Measurements from ENCODE around the gene SLC2A9. TPM values are rescaled to one million over a fixed set of nuclear protein-coding genes. Genes with fewer than 3 reads are reported as not detected.

The SLC2A9 gene
- total and polyA plus RNA-seq, 2 of the 13 experiments (the other 11 are each of a cell fraction or from before 2014, with no cell fraction given), result 36.2 to 42.3 TPM

DNA sequence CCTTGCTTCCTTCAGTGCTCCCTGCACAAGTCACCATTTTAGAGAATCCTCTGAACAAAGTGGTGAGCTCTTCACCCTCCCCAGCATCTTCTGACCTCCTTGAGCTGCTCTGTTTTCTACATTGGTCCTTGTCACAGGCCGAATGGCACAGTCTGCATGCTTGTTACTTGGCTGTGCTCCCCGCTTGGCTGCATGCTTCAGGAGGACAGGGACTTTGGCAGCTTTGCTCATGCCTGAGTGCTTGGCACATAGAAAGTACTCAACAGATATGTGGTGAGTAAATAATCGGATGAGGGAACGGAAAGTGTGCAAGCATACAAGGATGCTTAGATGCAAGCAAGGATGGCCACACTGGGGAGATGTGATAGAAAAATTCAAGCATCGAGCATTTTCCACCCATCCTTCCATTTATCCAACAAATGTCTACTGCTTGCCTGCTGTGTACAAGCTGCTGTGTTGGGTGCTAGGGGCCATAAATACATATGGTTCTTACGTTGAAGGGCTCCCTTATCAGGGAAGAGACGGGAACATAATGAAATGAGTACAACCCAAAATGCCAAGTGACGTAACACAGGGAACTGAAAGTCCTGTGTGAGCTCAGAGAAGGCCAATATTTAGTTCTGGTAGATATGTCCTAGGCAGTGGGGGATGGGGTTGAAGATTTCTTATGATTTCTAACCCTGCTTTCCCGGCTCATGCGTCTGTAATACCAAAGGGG is 31.2 kb downstream of the SLC2A9 start:
- Histone ChIP-seq H3K9me3 (ENCODE audit: low read length) (no peaks in the 10 kb centered on the region), H3K9ac (ENCODE audit: insufficient read depth, low read depth, low read length) (no peak overlapping the region), H3K4me3 (replicated peaks in 1 of 3; ENCODE audit: insufficient read depth in 1 of 3, low read depth in 2 of 3, low read length in 3 of 3) (no peak overlapping the region), H3K36me3 (replicated peaks in 1 of 2; ENCODE audit: control insufficient read depth in 1 of 2, insufficient read depth in 2 of 2, low read length in 2 of 2) (peaks cover 31 to 63% of the 10 kb centered on the region in 2 experiments), H3K27ac (ENCODE audit: extremely low read length, insufficient read depth, low read length) (no peak overlapping the region), H3K4me1 (ENCODE audit: insufficient read depth, low read length) (no peaks in the 10 kb centered on the region), H3K4me2 (ENCODE audit: low read depth, low read length) (no peak overlapping the region), H2AFZ (ENCODE audit: low read length) (no peak overlapping the region), H3K79me2 (ENCODE audit: insufficient read depth, low read length) (peaks cover 8% of the 10 kb centered on the region), H3K27me3 (ENCODE audit: control insufficient read depth in 1 of 2, insufficient read depth in 2 of 2, low read length in 2 of 2) (no peaks in the 10 kb centered on the region), H4K20me1 (ENCODE audit: insufficient read depth, low read length) (peaks cover 7% of the 10 kb centered on the region; the same call in 1 of the 2 replicates)
- ChIA-PET POLR2A (no interaction called here), CTCF (ENCODE audit: low intra/inter-chr PET ratio, low total read pairs) (no interaction called here)
- 96% methylated on average over 10 of the region's 10 CpGs for WGBS (ENCODE audit: low lambda C conversion rate)
- TF ChIP-seq ZNF263 (CRISPR knock-in tag; IDR thresholded peaks at IDR 0.05) (peak; percentile 45; the same call in 1 of the 2 replicates), NFYB (CRISPR knock-in tag; IDR thresholded peaks at IDR 0.05) (no peak), HCFC1 (IDR thresholded peaks at IDR 0.05; ENCODE audit: low read depth, low read length) (no peak), NBN (conservative IDR thresholded peaks at IDR 0.05) (no peak)
- in situ Hi-C loops (cut with HindIII; ENCODE audit: extremely low pct_ligation_motif_present, low pct_unique_long_range_greater_than_20kb) (no loop called here), intact Hi-C loops (cut with micrococcal nuclease; ENCODE audit: unreplicated experiment) (no loop called here)
- BruUV-seq (replicated peaks), result no TSS peak
- ATAC-seq (no peak), FAIRE-seq (no peak), DNase-seq (ENCODE audit: low spot score) (no peak)

DNA sequence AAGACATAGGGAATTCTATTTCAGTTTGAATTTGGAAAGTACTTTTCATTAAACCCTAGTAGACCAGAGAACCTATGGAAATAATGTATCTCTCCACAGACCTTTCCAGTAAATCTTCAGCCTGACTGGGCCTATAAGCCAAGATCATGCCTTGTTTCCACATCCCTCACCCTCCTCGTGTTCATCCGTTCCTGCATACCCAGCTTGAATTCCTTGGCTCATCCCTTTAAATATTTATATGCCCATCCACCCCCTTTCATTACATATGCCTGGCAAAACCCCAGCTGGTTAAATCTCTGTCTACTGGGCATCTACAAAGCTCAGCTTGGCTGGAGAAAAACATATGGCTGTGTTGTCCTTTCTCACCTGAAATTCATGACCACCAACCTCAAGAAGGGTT is 32.4 kb downstream of the SLC2A9 start:
- H3K79me2 ChIP-seq (ENCODE audit: insufficient read depth, low read length), result peaks cover 5% of the 10 kb centered on the region
- in situ Hi-C loops (cut with HindIII; ENCODE audit: extremely low pct_ligation_motif_present, low pct_unique_long_range_greater_than_20kb) (no loop called here), intact Hi-C loops (cut with micrococcal nuclease; ENCODE audit: unreplicated experiment) (no loop called here)
- peaks cover 7% of the 10 kb centered on the region; the same call in 1 of the 2 replicates for H4K20me1 ChIP-seq (ENCODE audit: insufficient read depth, low read length)
- DNase-seq (ENCODE audit: low spot score) (no peak), FAIRE-seq (no peak), ATAC-seq (no peak)
- 96% methylated on average over 2 of the region's 2 CpGs for WGBS (ENCODE audit: low lambda C conversion rate)
- ChIA-PET POLR2A (no interaction called here), CTCF (ENCODE audit: low intra/inter-chr PET ratio, low total read pairs) (no interaction called here)
- H3K4me3 ChIP-seq (replicated peaks in 1 of 3; ENCODE audit: insufficient read depth in 1 of 3, low read depth in 2 of 3, low read length in 3 of 3), result no peak overlapping the region
- H3K9me3 ChIP-seq (ENCODE audit: low read length), result no peaks in the 10 kb centered on the region
- no peak overlapping the region for H3K27ac ChIP-seq (ENCODE audit: extremely low read length, insufficient read depth, low read length)
- no peaks in the 10 kb centered on the region for H3K27me3 ChIP-seq (ENCODE audit: control insufficient read depth in 1 of 2, insufficient read depth in 2 of 2, low read length in 2 of 2)
- no peak overlapping the region for H2AFZ ChIP-seq (ENCODE audit: low read length)
- H3K4me2 ChIP-seq (ENCODE audit: low read depth, low read length), result no peak overlapping the region
- no peaks in the 10 kb centered on the region for H3K4me1 ChIP-seq (ENCODE audit: insufficient read depth, low read length)
- H3K9ac ChIP-seq (ENCODE audit: insufficient read depth, low read depth, low read length), result no peak overlapping the region
- peaks cover 31 to 67% of the 10 kb centered on the region in 2 experiments for H3K36me3 ChIP-seq (replicated peaks in 1 of 2; ENCODE audit: control insufficient read depth in 1 of 2, insufficient read depth in 2 of 2, low read length in 2 of 2)
- no TSS peak for BruUV-seq (replicated peaks)
- TF ChIP-seq ZBTB25 (CRISPR knock-in tag; IDR thresholded peaks at IDR 0.05), result no peak
- no peak for TF ChIP-seq PAF1 (CRISPR knock-in tag; IDR thresholded peaks at IDR 0.05)
- no peak for TF ChIP-seq TRAFD1 (CRISPR knock-in tag; IDR thresholded peaks at IDR 0.05; ENCODE audit: borderline replicate concordance)
- TF ChIP-seq HNF1B (CRISPR knock-in tag; IDR thresholded peaks at IDR 0.05), result no peak
- TF ChIP-seq ZNF160 (CRISPR knock-in tag; IDR thresholded peaks at IDR 0.05), result no peak
- no peak for TF ChIP-seq ZBTB7B (CRISPR knock-in tag; IDR thresholded peaks at IDR 0.05)
- no peak for TF ChIP-seq KDM3A (CRISPR knock-in tag; IDR thresholded peaks at IDR 0.05; ENCODE audit: low read depth)

Measured in HepG2 (cell line).